H1 (cell line): ENCODE results near the gene ERCC6.

ENCODE experiments used
- BCL11A ChIP-seq, 2 experiments: IDR thresholded peaks; one replicate each; pipeline ENCODE4 v1.6.1; 2011; ENCODE audit warnings: low read depth in 2 of 2, low read length in 2 of 2, mild to moderate bottlenecking in 2 of 2
- CBX8 ChIP-seq: fragments of 300-800, 300-1000 bp; sonication (generic); IDR thresholded peaks from 2 replicates; pipeline ENCODE4 v1.7.1; 2016; ENCODE audit warnings: low read depth, low read length, borderline replicate concordance
- CEBPB ChIP-seq: IDR thresholded peaks from 2 replicates; pipeline ENCODE4 v1.6.1; 2012; ENCODE audit warnings: low read depth, low read length
- CHD1 ChIP-seq: IDR thresholded peaks from 2 replicates; pipeline ENCODE4 v1.6.1; 2012; ENCODE audit warnings: low read depth, low read length, improper control_type of control experiment
- GABPA ChIP-seq: IDR thresholded peaks from 2 replicates; pipeline ENCODE4 v1.6.1; 2011; ENCODE audit warnings: mild to moderate bottlenecking, low read length, moderate library complexity, borderline replicate concordance; ENCODE audit not compliant: insufficient read depth
- HDAC2 ChIP-seq, 2 experiments: fragments of 300-600 bp in 1 of 2; sonication (generic) in 1 of 2; IDR thresholded peaks; 2 replicates each; pipeline ENCODE4 v1.6.1; 2011 to 2012; ENCODE audit warnings: low read depth in 2 of 2, low read length in 2 of 2, mild to moderate bottlenecking in 2 of 2, moderate library complexity in 2 of 2, borderline replicate concordance in 1 of 2, inconsistent platforms in 1 of 2
- POLR2A ChIP-seq, 2 experiments: IDR thresholded peaks; 1 replicate in 1 of 2; 2 replicates in 1 of 2; pipeline ENCODE4 v1.6.1; 2011; ENCODE audit warnings: low read depth in 2 of 2, low read length in 2 of 2, mild to moderate bottlenecking in 2 of 2; ENCODE audit errors: control extremely low read depth in 1 of 2
- POLR2AphosphoS5 ChIP-seq: IDR thresholded peaks from 2 replicates; pipeline ENCODE4 v1.6.1; 2011; ENCODE audit warnings: low read depth, low read length
- RFX5 ChIP-seq: IDR thresholded peaks from 2 replicates; pipeline ENCODE4 v1.6.1; 2011; ENCODE audit warnings: low read depth, low read length, improper control_type of control experiment, borderline replicate concordance
- TF ChIP-seq, protein P1 (sequence below), 3 experiments: IDR thresholded peaks; 1 replicate in 2 of 3; 2 replicates in 1 of 3; pipeline versions ENCODE4 v1.5.1 to v1.6.1; 2011; ENCODE audit warnings: low read length in 3 of 3, mild to moderate bottlenecking in 3 of 3, inconsistent platforms in 2 of 3, low read depth in 1 of 3, moderate library complexity in 1 of 3; ENCODE audit not compliant: insufficient read depth in 1 of 3; ENCODE audit errors: control extremely low read depth in 1 of 3
- TF ChIP-seq, protein P2 (sequence below): IDR thresholded peaks from 2 replicates; pipeline ENCODE4 v1.6.1; 2012; ENCODE audit warnings: inconsistent platforms

DNA sequence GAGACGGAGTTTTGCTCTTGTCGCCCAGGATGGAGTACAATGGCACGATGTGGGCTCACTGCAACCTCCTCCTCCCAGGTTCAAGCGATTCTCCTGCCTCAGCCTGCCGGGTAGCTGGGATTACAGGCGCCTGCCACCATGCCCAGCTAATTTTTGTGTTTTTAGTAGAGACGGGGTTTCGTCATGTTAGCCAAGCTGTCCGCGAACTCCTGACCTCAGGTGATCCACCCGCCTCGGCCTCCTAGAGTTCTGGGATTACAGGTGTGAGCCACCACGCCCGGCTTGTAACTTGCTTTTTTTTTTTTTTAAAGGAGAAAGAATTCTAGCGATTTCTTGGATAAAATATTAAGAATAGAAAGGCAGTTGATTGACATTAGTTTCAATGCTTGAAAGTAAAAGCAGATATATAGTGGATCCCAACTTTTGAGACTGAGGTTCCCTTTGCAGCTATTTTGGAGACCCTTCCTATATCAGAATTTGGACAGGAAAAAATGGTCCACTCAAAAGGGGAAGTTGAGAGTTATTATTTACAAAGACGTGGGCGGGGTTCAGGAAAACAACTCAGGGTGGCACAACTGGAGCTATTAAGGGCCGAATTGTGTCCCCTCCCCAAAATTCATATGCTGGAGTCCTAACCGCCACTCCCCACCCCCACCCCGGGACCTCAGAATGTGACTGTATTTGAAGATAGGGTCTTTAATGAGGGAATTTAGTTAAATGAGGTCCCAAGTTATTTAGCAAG, 1.3 kb upstream of the ERCC6 start:
- no peak for TF ChIP-seq CBX8
- TF ChIP-seq, protein P1, sequence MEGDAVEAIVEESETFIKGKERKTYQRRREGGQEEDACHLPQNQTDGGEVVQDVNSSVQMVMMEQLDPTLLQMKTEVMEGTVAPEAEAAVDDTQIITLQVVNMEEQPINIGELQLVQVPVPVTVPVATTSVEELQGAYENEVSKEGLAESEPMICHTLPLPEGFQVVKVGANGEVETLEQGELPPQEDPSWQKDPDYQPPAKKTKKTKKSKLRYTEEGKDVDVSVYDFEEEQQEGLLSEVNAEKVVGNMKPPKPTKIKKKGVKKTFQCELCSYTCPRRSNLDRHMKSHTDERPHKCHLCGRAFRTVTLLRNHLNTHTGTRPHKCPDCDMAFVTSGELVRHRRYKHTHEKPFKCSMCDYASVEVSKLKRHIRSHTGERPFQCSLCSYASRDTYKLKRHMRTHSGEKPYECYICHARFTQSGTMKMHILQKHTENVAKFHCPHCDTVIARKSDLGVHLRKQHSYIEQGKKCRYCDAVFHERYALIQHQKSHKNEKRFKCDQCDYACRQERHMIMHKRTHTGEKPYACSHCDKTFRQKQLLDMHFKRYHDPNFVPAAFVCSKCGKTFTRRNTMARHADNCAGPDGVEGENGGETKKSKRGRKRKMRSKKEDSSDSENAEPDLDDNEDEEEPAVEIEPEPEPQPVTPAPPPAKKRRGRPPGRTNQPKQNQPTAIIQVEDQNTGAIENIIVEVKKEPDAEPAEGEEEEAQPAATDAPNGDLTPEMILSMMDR (IDR thresholded peaks at IDR 0.05; ENCODE audit: control extremely low read depth in 1 of 3, insufficient read depth in 1 of 3, low read depth in 1 of 3, low read length in 3 of 3) = no peak
- no peak for TF ChIP-seq POLR2A (IDR thresholded peaks at IDR 0.05; ENCODE audit: control extremely low read depth in 1 of 2, low read depth in 2 of 2, low read length in 2 of 2)
- TF ChIP-seq, protein P2, sequence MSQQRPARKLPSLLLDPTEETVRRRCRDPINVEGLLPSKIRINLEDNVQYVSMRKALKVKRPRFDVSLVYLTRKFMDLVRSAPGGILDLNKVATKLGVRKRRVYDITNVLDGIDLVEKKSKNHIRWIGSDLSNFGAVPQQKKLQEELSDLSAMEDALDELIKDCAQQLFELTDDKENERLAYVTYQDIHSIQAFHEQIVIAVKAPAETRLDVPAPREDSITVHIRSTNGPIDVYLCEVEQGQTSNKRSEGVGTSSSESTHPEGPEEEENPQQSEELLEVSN = no peak
- TF ChIP-seq BCL11A (IDR thresholded peaks at IDR 0.05; ENCODE audit: low read depth in 2 of 2, low read length in 2 of 2) = no peak
- TF ChIP-seq HDAC2 (IDR thresholded peaks at IDR 0.05; ENCODE audit: borderline replicate concordance in 1 of 2, low read depth in 2 of 2, low read length in 2 of 2) = no peak
- TF ChIP-seq RFX5 = no peak
- TF ChIP-seq GABPA = no peak
- TF ChIP-seq CHD1 = no peak
- no peak for TF ChIP-seq POLR2AphosphoS5
- no peak for TF ChIP-seq CEBPB
